Retinal pigment epithelial cell (primary cell): Measurements from ENCODE around the gene APLP2.

Experiments
- DNase-seq: peaks from one replicate; pipeline ENCODE4 v3.0.0-alpha.2; 2010; ENCODE audit warnings: low read depth
- H3K4me3 ChIP-seq: 2 replicates; pipeline ENCODE4 v1.5.1; 2011; ENCODE audit warnings: mild to moderate bottlenecking, low read length, control low read depth, moderate library complexity
- CTCF ChIP-seq: conservative IDR thresholded peaks from 2 replicates; pipeline ENCODE4 v1.5.1; 2011; ENCODE audit warnings: low read depth, low read length, control low read depth, inconsistent platforms

APLP2 gene

GRCh38 chr11:130177782-130178181 lies 108.1 kb downstream of the APLP2 start:
- H3K4me3 ChIP-seq: no peak overlapping the region
- TF ChIP-seq CTCF: no peak
- no peak for DNase-seq

- no peak overlapping the region for H3K4me3 ChIP-seq
- TF ChIP-seq CTCF: no peak
Observed at GRCh38 chr11:130178441-130179339, 109.0 kb downstream of the APLP2 start.

GRCh38 chr11:130179396-130180306 lies 110.0 kb downstream of the APLP2 start:
- no peak for DNase-seq
- H3K4me3 ChIP-seq: no peak overlapping the region
- TF ChIP-seq CTCF: no peak

More at GRCh38 chr11:130178441-130179339, 109.0 kb downstream of the APLP2 start:
- no peak for DNase-seq

GRCh38 chr11:130180491-130180890 lies 110.8 kb downstream of the APLP2 start:
- no peak for TF ChIP-seq CTCF
- peak; percentile 15 for DNase-seq
- H3K4me3 ChIP-seq: no peak overlapping the region

- no peak overlapping the region for H3K4me3 ChIP-seq
- no peak for DNase-seq
- no peak for TF ChIP-seq CTCF
Observed at GRCh38 chr11:130180896-130181294, 111.2 kb downstream of the APLP2 start.

GRCh38 chr11:130181295-130182272 lies 111.9 kb downstream of the APLP2 start:
- H3K4me3 ChIP-seq: no peak overlapping the region
- TF ChIP-seq CTCF: no peak
- DNase-seq: peak; percentile 6
